GM13976 (cell line): ENCODE results near the gene TSPAN31.

Experiments used
- DNase-seq: peaks from one replicate; pipeline ENCODE4 v3.0.0; 2012; ENCODE audit warnings: low spot score
- in situ Hi-C: fragments of 300-500 bp; cut with MboI; formaldehyde crosslinking; loops from one replicate; pipeline ENCODE4 v1.12.0; 2022; ENCODE audit warnings: low sequenced_read_pairs, mixed read lengths, inconsistent platforms; ENCODE audit not compliant: unreplicated experiment
- TF ChIP-seq, protein P1 (sequence below): IDR thresholded peaks from 2 replicates; pipeline ENCODE4 v1.5.1; 2012; ENCODE audit warnings: borderline replicate concordance, mild to moderate bottlenecking; ENCODE audit not compliant: insufficient read depth; ENCODE audit errors: extremely low read depth, missing control alignments, control extremely low read depth

The TSPAN31 gene, protein sequence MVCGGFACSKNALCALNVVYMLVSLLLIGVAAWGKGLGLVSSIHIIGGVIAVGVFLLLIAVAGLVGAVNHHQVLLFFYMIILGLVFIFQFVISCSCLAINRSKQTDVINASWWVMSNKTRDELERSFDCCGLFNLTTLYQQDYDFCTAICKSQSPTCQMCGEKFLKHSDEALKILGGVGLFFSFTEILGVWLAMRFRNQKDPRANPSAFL

DNA sequence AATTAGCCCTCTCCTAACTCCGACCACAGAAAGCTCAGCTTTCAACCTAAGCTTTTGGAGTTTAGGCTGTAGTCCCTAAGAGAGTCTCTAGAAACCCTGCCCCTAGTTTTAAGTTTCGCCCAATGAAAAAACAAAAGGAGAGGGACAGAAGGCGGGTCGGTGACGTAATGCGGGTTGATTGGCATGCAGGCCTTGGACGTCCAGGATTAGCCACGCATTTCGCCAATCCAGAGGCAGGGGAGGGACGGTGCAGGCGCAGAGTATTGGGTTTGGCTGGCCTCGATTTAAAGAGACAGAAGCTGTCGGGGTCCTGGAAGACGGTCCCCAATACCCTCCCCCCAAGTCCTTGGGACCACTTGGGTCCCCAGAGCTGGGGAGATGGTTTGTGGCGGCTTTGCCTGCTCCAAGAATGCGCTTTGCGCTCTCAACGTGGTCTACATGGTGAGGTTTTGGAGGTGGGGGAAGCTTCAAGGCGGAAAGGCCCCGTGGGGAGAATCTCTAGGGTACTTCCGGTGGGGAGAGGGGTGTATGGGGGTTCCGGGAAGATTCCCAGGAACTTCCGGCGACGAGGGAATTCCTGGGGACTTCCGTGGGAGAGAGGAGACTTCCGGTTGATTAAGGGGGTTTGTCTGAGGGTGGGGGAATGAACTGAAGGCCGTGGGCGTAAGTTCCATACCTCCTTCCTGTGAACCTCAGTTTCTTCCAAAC is at the start of gene TSPAN31:
TSS of gene TSPAN31 (plus strand) at position 263 of the 708 bp plus-strand sequence. CDS start at position 379, 116 bp downstream.
- in situ Hi-C loops = no loop called here
- TF ChIP-seq, protein P1, sequence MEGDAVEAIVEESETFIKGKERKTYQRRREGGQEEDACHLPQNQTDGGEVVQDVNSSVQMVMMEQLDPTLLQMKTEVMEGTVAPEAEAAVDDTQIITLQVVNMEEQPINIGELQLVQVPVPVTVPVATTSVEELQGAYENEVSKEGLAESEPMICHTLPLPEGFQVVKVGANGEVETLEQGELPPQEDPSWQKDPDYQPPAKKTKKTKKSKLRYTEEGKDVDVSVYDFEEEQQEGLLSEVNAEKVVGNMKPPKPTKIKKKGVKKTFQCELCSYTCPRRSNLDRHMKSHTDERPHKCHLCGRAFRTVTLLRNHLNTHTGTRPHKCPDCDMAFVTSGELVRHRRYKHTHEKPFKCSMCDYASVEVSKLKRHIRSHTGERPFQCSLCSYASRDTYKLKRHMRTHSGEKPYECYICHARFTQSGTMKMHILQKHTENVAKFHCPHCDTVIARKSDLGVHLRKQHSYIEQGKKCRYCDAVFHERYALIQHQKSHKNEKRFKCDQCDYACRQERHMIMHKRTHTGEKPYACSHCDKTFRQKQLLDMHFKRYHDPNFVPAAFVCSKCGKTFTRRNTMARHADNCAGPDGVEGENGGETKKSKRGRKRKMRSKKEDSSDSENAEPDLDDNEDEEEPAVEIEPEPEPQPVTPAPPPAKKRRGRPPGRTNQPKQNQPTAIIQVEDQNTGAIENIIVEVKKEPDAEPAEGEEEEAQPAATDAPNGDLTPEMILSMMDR = no peak
- peak; percentile 92 for DNase-seq

DNA sequence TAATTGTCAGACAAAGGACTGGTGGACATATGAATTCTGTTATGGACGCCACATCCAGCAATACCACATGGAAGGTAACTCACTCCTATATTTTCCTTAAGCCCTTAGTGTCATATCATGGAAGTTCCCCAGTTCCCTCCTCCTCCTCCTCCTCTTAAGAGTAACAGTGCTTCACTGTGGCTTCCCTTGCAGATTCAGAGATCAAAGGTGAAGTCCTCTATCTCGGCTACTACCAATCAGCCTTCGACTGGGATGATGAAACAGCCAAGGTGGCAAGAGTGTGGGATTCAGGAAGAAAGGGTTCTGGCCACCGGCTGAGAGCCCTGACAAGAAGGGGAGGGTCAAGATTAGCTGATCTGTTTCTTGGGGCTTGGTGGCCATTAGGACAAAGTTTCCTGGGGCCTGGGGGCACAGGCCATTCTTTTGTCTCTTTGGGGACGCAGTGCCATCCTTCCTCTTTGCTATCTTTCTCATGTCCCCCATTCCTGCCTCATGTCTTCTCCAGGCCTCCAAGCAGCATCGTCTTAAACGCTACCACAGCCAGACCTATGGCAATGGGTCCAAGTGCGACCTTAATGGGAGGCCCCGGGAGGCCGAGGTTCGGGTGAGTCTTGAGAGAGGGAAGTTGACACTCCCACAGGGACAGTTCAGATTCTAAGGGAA is 48.9 kb upstream of the TSPAN31 start:
- in situ Hi-C loops = no loop called here
- DNase-seq = no peak
- TF ChIP-seq, protein P1 = no peak

DNA sequence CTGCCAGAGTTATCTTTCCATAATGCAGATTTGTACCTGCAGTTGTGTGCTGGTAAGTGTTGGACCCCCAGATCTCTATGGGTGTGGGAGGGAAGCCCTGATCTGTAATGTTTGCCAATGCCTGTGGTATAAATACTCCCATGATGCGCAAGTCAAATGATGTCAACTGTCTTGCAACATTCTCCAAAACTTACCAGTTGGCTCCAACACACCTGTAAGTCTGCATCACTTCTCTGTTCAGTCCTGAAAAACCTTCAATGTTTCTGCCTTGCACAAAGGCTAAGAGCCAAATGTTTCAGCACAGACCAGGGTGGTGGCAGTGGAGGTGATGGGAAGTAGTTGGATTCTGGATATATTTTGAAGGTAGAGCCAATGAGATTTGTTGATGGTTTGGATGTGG is 47.8 kb upstream of the TSPAN31 start:
- no peak for DNase-seq
- TF ChIP-seq, protein P1 = no peak
- in situ Hi-C loops = no loop called here

DNA sequence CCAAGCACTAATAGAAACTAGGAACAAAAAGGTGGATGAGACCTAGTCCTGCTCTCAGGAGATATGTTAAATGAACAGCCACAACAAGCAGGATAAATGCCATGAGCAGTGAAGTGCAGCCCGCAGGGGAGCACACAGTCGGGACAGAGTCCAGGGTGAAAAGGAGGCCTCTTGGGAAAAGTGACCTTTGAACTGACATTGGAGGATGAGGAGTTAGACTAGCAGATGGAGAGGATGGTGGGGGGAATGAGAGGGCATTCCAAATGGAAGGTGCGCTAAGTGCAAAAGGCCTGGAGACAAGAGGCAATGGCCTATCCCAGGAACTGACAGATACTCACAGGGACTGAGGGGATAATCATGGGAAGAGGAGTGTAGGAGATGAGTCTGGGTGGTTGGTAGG is 46.4 kb upstream of the TSPAN31 start:
- TF ChIP-seq, protein P1 = no peak
- in situ Hi-C loops = no loop called here
- no peak for DNase-seq

DNA sequence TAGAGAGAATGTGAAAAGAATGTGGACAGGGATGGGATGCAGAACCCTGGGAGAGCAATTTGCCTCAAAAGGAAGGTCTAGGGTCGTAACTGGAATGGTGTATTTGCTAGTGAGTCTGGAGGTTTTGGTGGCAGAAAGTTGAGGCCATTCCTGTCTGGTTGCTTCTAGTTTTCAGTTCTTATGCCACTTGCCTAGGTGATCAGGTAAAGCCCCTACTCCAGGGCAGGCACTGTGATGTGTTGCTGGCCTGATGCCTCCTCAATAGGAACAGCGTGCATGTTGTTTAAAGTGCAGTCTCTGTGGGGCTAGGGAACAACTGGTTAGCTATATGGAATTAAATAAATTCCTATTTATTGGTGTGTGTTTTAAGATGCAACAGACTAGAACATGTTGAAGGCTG is 44.5 kb upstream of the TSPAN31 start:
- TF ChIP-seq, protein P1 = no peak
- DNase-seq = no peak
- in situ Hi-C loops = no loop called here

DNA sequence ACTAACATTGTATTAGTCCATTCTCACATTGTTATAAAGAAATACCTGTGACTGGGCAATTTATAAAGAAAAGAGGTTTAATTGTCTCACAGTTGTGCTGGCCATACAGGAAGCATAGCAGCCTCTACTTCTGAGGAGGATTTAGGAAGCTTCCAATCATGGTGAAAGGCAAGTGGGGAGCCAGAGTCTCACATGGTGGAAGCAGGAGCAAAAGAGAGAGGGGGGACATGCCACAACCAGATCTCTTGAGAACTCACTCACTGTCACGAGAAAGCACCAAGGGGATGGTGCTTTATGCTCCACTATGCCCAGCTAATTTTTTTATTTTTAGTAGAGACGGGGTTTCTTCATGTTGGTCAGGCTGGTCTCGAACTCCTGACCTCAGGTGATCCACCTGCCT is 37.6 kb upstream of the TSPAN31 start:
- no peak for DNase-seq
- TF ChIP-seq, protein P1 = no peak
- in situ Hi-C loops = no loop called here
